HepG2 (cell line): ENCODE data around the gene PARK7. TPM values are rescaled to one million over a fixed set of nuclear protein-coding genes. Genes with fewer than 3 reads are reported as not detected.

Source experiments
- ATAC-seq: fragments of 200-7000 bp; cut with Tn5 transposase; 3 replicates; pipeline ENCODE4 v1.9.1; 2020; ENCODE audit warnings: mild to moderate bottlenecking, moderate library complexity
- BruUV-seq: library from RNA; stranded (reverse); fragments of 400-500 nt; replicated peaks from 2 replicates; lab custom pipeline; 2021; lab: Mats Ljungman, UMichigan
- CTCF ChIA-PET: fragments of 300-600 bp; formaldehyde crosslinking; extraction: SDS; loops from one replicate; lab custom pipeline; 2021; ENCODE audit warnings: low total read pairs, inconsistent platforms, low intra/inter-chr PET ratio; lab: Yijun Ruan, JAX
- POLR2A ChIA-PET: fragments of 350-600 bp; sonication (Branson Sonifier 250); formaldehyde crosslinking; loops from one replicate; lab custom pipeline; 2020; ENCODE audit warnings: antibody characterized with exemption, inconsistent platforms; lab: Yijun Ruan, JAX
- DNase-seq: peaks from one replicate; pipeline ENCODE4 v3.0.0-alpha.2; 2015; ENCODE audit warnings: low spot score
- FAIRE-seq: peaks from 3 replicates; lab custom pipeline; 2011; peaks lifted over from hg19 to GRCh38; lab: Jason Lieb, UNC
- H2AFZ ChIP-seq: one replicate; pipeline ENCODE4 v1.6.1; 2011; ENCODE audit warnings: low read length, inconsistent platforms
- H3K27ac ChIP-seq: fragments of 300-600 bp; 3 replicates; pipeline ENCODE4 v1.8.0; 2011; ENCODE audit warnings: mixed run types, mild to moderate bottlenecking, mixed read lengths, low read length, inconsistent platforms; ENCODE audit not compliant: insufficient read depth; ENCODE audit errors: extremely low read length
- H3K27me3 ChIP-seq, 2 experiments: fragments of 200-600 bp in 1 of 2; 2 replicates in 1 of 2; 3 replicates in 1 of 2; pipeline versions ENCODE4 v1.6.0 to v1.8.0; 2011; ENCODE audit warnings: low read length in 2 of 2, mild to moderate bottlenecking in 2 of 2, moderate library complexity in 2 of 2, inconsistent platforms in 1 of 2; ENCODE audit not compliant: insufficient read depth in 2 of 2, control insufficient read depth in 1 of 2
- H3K36me3 ChIP-seq, 2 experiments: fragments of 200-600 bp in 1 of 2; replicated peaks in 1 of 2; 2 replicates in 1 of 2; 3 replicates in 1 of 2; pipeline versions ENCODE4 v1.5.1 to v1.8.0; 2011; ENCODE audit warnings: low read length in 2 of 2, inconsistent platforms in 1 of 2; ENCODE audit not compliant: insufficient read depth in 2 of 2, control insufficient read depth in 1 of 2
- H3K4me1 ChIP-seq: 2 replicates; pipeline ENCODE4 v1.5.1; 2012; ENCODE audit warnings: low read length, inconsistent platforms; ENCODE audit not compliant: insufficient read depth
- H3K4me2 ChIP-seq: 2 replicates; pipeline ENCODE4 v1.6.0; 2011; ENCODE audit warnings: low read depth, low read length, inconsistent platforms
- H3K4me3 ChIP-seq, 3 experiments: fragments of 200-600 bp in 1 of 3; sonication (generic), shearing (Covaris generic) in 1 of 3; replicated peaks in 1 of 3; 2 replicates each; pipeline ENCODE4 v1.5.1; 2011 to 2016; ENCODE audit warnings: low read length in 3 of 3, inconsistent platforms in 2 of 3, low read depth in 2 of 3, mild to moderate bottlenecking in 2 of 3, control low read depth in 1 of 3, mixed read lengths in 1 of 3; ENCODE audit not compliant: insufficient read depth in 1 of 3
- H3K79me2 ChIP-seq: one replicate; pipeline ENCODE4 v1.6.1; 2011; ENCODE audit warnings: low read length, inconsistent platforms; ENCODE audit not compliant: insufficient read depth
- H3K9ac ChIP-seq: 2 replicates; pipeline ENCODE4 v1.6.0; 2011; ENCODE audit warnings: mild to moderate bottlenecking, low read depth, low read length, inconsistent platforms; ENCODE audit not compliant: insufficient read depth
- H3K9me3 ChIP-seq: 2 replicates; pipeline ENCODE4 v1.5.1; 2012; ENCODE audit warnings: mild to moderate bottlenecking, low read length
- H4K20me1 ChIP-seq: 2 replicates; pipeline ENCODE4 v1.6.0; 2011; ENCODE audit warnings: inconsistent platforms, mild to moderate bottlenecking, low read length, moderate library complexity; ENCODE audit not compliant: insufficient read depth
- AKAP8 ChIP-seq: sonication (generic); formaldehyde crosslinking; IDR thresholded peaks from 2 replicates; pipeline ENCODE4 v1.5.1; 2020; ENCODE audit warnings: mild to moderate bottlenecking, missing genetic modification reagents
- GATAD1 ChIP-seq: IDR thresholded peaks from 2 replicates; pipeline ENCODE4 v1.6.1; 2016; ENCODE audit warnings: missing genetic modification reagents, missing compliant biosample characterization
- MED1 ChIP-seq: sonication (generic); formaldehyde crosslinking; IDR thresholded peaks from 2 replicates; pipeline ENCODE4 v1.4.0; 2020; ENCODE audit warnings: missing genetic modification reagents
- NCOA5 ChIP-seq: sonication (generic); formaldehyde crosslinking; IDR thresholded peaks from 2 replicates; pipeline ENCODE4 v1.4.0; 2020; ENCODE audit warnings: missing genetic modification reagents
- PAF1 ChIP-seq: IDR thresholded peaks from 2 replicates; pipeline ENCODE4 v1.6.1; 2016; ENCODE audit warnings: missing genetic modification reagents, missing compliant biosample characterization
- POGZ ChIP-seq: sonication (generic); formaldehyde crosslinking; IDR thresholded peaks from 2 replicates; pipeline ENCODE4 v1.4.0; 2020; ENCODE audit warnings: mild to moderate bottlenecking, missing genetic modification reagents
- POLR2AphosphoS2 ChIP-seq: IDR thresholded peaks from 2 replicates; pipeline ENCODE4 v1.6.1; 2011; ENCODE audit warnings: low read depth, low read length, improper control_type of control experiment
- POLR2AphosphoS5 ChIP-seq: IDR thresholded peaks from 2 replicates; pipeline ENCODE4 v1.6.1; 2012; ENCODE audit warnings: low read depth, low read length
- RBM22 ChIP-seq: fragments of 200-400 bp; formaldehyde crosslinking; optimal IDR thresholded peaks from 2 replicates; pipeline ENCODE3; 2017; ENCODE audit warnings: mild to moderate bottlenecking, low read length, moderate library complexity
- RCOR2 ChIP-seq: IDR thresholded peaks from 2 replicates; pipeline ENCODE4 v1.6.1; 2016; ENCODE audit warnings: missing biosample characterization, missing genetic modification reagents
- SNRNP70 ChIP-seq: fragments of 200-400 bp; formaldehyde crosslinking; IDR thresholded peaks from 2 replicates; pipeline ENCODE4 v1.6.1; 2017; ENCODE audit warnings: mild to moderate bottlenecking, low read depth, low read length, moderate library complexity
- ZBTB8A ChIP-seq: sonication (generic); formaldehyde crosslinking; IDR thresholded peaks from 2 replicates; pipeline ENCODE4 v1.4.0; 2020; ENCODE audit warnings: mild to moderate bottlenecking, low read depth, missing genetic modification reagents, borderline replicate concordance
- ZNF121 ChIP-seq: sonication (generic); formaldehyde crosslinking; IDR thresholded peaks from 2 replicates; pipeline ENCODE4 v1.5.0; 2020; ENCODE audit warnings: mild to moderate bottlenecking, missing genetic modification reagents
- ZNF235 ChIP-seq: sonication (generic); formaldehyde crosslinking; IDR thresholded peaks from 2 replicates; pipeline ENCODE4 v1.8.1; 2023; ENCODE audit warnings: mild to moderate bottlenecking, missing genetic modification reagents, borderline replicate concordance
- ZNF549 ChIP-seq: sonication (generic); formaldehyde crosslinking; IDR thresholded peaks from 2 replicates; pipeline ENCODE4 v1.5.0; 2020; ENCODE audit warnings: missing genetic modification reagents
- ZNF572 ChIP-seq: sonication (generic); formaldehyde crosslinking; IDR thresholded peaks from 2 replicates; pipeline ENCODE4 v1.5.1; 2020; ENCODE audit warnings: mild to moderate bottlenecking, missing genetic modification reagents
- WGBS: methylation state at CpG from one replicate; pipeline ENCODE4 v1.1.6; 2017; ENCODE audit warnings: low lambda C conversion rate; 5-methylcytosine and 5-hydroxymethylcytosine counted together
- in situ Hi-C: cut with HindIII; loops from 2 replicates; pipeline ENCODE4 v1.10.0; 2017; ENCODE audit warnings: low pct_unique_long_range_greater_than_20kb; ENCODE audit not compliant: extremely low pct_ligation_motif_present
- intact Hi-C: fragments of 100-400 bp; cut with micrococcal nuclease; formaldehyde crosslinking; loops from one replicate; pipeline ENCODE4 v1.10.0; 2022; ENCODE audit not compliant: unreplicated experiment
- polyA plus RNA-seq, 8 experiments: library from polyadenylated mRNA; depleted of rRNA in 3 of 8; stranded (reverse) in 7 of 8; unstranded in 1 of 8; fragments of >200 nt; fragmentation: Illumina TruSeq in 4 of 8; extraction: Trizol in 4 of 8; gene quantifications; 2 replicates each; pipeline versions ENCODE4 v1.2.1 to v1.2.3, GENCODE V29; 2011 to 2016; ENCODE audit warnings: low read depth in 4 of 8, missing spikeins in 1 of 8, mixed read lengths in 1 of 8; ENCODE audit not compliant: insufficient read depth in 1 of 8
- total RNA-seq, 5 experiments: library from RNA; depleted of rRNA; stranded (reverse); fragments of >200 nt; fragmentation: Illumina TruSeq; extraction: Trizol; gene quantifications; 2 replicates each; pipeline ENCODE4 v1.2.3, GENCODE V29; 2016; ENCODE audit warnings: low read depth in 1 of 5
- TF ChIP-seq, protein P1 (sequence below): sonication (generic); formaldehyde crosslinking; IDR thresholded peaks from 2 replicates; pipeline ENCODE4 v1.5.1; 2020; ENCODE audit warnings: missing genetic modification reagents, mild to moderate bottlenecking, borderline replicate concordance
- TF ChIP-seq, protein P2 (sequence below): sonication (generic); formaldehyde crosslinking; IDR thresholded peaks from 2 replicates; pipeline ENCODE4 v1.4.0; 2020; ENCODE audit warnings: mild to moderate bottlenecking, missing genetic modification reagents
- TF ChIP-seq, protein P3 (sequence below): sonication (generic); formaldehyde crosslinking; IDR thresholded peaks from 2 replicates; pipeline ENCODE4 v1.5.0; 2020; ENCODE audit warnings: mild to moderate bottlenecking, missing genetic modification reagents, borderline replicate concordance

PARK7 gene
- total and polyA plus RNA-seq, 2 of the 13 experiments (the other 11 are each of a cell fraction or from before 2014, with no cell fraction given): 212 to 296 TPM

DNA sequence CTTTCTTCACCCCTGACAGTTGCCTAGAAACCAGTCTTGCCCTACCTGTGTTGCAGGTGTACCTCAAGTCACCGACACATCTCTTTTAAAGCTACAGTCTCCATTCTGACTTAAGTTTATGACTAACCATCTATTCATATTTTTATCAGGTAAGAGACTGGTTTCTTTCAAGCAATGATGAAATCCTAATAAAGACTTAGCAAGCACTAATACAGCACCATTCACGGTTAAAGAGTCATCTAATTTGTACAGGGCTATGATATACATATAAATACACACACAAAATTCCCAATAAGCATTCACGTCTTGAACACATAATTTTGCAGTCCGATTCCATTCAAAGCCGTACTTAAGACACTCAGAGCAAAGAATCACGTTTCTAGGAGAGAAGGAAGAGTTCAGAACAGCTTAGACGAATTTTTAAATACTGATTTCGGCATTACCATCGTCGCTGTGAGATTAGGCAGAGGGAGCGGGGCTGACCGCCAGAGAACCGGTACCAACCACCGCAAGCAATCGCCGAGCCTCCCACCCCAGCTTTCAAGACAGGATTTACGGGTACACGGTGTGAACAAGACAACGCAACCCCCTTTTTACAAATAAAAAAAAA lies 63.7 kb downstream of the PARK7 start (continued):
- TF ChIP-seq, protein P1, sequence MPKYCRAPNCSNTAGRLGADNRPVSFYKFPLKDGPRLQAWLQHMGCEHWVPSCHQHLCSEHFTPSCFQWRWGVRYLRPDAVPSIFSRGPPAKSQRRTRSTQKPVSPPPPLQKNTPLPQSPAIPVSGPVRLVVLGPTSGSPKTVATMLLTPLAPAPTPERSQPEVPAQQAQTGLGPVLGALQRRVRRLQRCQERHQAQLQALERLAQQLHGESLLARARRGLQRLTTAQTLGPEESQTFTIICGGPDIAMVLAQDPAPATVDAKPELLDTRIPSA (CRISPR knock-in tag): no peak
- TF ChIP-seq PAF1 (CRISPR knock-in tag): peak; percentile 93
- TF ChIP-seq POLR2AphosphoS5: peak; percentile 62
- TF ChIP-seq NCOA5 (CRISPR knock-in tag): no peak
- TF ChIP-seq MED1 (CRISPR knock-in tag): 0 out of 2 replicates have a peak, but pooled peaks have one; percentile 11
- peak; percentile 82; the same call in 1 of the 2 replicates for TF ChIP-seq AKAP8 (CRISPR knock-in tag)
- TF ChIP-seq ZBTB8A (CRISPR knock-in tag): no peak
- TF ChIP-seq RBM22: peak; percentile 70

DNA sequence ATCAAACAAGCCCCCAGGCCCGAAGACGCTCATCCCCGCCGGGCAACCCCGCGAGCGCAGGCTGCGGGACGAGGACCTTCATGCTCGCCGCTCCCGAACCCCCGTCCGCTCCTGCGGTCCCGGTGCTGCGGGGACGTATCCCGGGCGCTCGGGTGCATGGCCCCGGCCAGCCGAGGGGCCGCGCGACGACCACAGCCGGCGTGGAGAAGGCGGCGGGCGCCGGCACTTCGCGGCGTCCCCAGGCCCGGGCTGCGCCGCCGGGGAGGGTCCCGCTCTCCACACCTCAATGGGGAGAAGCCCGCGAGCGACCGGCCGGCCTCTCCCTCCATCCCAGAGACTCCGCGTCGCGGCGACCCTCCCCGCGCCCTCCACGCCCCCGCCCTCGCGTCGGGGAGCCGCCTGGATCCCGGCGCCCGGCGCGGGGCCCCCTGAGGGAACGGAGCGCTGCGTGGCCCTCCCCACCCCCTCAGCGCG lies 64.2 kb downstream of the PARK7 start:
- Histone ChIP-seq H3K27ac (peak overlapping the region; percentile 71), H3K9ac (peak overlapping the region; percentile 100), H3K4me3 (peak overlapping the region; percentile 88 to 100 (median 94)), H2AFZ (no peak overlapping the region), H3K9me3 (no peaks in the 10 kb centered on the region), H3K4me1 (peaks cover 34% of the 10 kb centered on the region), H3K36me3 (peaks cover 2 to 36% of the 10 kb centered on the region in 2 experiments; a peak in 4 of 5 replicates), H4K20me1 (peaks cover 54% of the 10 kb centered on the region), H3K27me3 (peaks cover 0 to 5% of the 10 kb centered on the region in 2 experiments; a peak in 1 of 5 replicates), H3K4me2 (peak overlapping the region; percentile 74; the same call in 1 of the 2 replicates), H3K79me2 (peaks cover 73% of the 10 kb centered on the region)
- no peak for FAIRE-seq
- in situ Hi-C loops: loop anchor here (10.0 to 25.0 kb wide), 2 partner anchors 112 to 209 kb away; no protein-coding TSS in a partner anchor
- BruUV-seq: no TSS peak
- CTCF ChIA-PET: no interaction called here
- intact Hi-C loops: loop anchor here (2.0 to 10.0 kb wide), 5 partner anchors 52 to 289 kb away; no protein-coding TSS in a partner anchor
- no peak for ATAC-seq
- DNase-seq: no peak
- POLR2A ChIA-PET: interaction anchor here (0.6 to 3.7 kb wide), 23 partner anchors 9 to 290 kb away, joined by 3 to 99 read pairs (median 21); no protein-coding TSS in a partner anchor
- 0% methylated on average over 4 of the region's 69 CpGs for WGBS
- TF ChIP-seq ZNF572 (no peak), GATAD1 (no peak), POLR2AphosphoS2 (no peak), ZNF121 (CRISPR knock-in tag) (0 out of 2 replicates have a peak, but pooled peaks have one; percentile 3), SNRNP70 (0 out of 2 replicates have a peak, but pooled peaks have one; percentile 6), POGZ (CRISPR knock-in tag) (no peak), ZNF549 (CRISPR knock-in tag) (no peak), ZNF235 (CRISPR knock-in tag) (0 out of 2 replicates have a peak, but pooled peaks have one; percentile 16), RCOR2 (no peak)
- TF ChIP-seq, protein P2, sequence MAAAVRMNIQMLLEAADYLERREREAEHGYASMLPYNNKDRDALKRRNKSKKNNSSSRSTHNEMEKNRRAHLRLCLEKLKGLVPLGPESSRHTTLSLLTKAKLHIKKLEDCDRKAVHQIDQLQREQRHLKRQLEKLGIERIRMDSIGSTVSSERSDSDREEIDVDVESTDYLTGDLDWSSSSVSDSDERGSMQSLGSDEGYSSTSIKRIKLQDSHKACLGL (CRISPR knock-in tag): 0 out of 2 replicates have a peak, but pooled peaks have one; percentile 4
- TF ChIP-seq, protein P3, sequence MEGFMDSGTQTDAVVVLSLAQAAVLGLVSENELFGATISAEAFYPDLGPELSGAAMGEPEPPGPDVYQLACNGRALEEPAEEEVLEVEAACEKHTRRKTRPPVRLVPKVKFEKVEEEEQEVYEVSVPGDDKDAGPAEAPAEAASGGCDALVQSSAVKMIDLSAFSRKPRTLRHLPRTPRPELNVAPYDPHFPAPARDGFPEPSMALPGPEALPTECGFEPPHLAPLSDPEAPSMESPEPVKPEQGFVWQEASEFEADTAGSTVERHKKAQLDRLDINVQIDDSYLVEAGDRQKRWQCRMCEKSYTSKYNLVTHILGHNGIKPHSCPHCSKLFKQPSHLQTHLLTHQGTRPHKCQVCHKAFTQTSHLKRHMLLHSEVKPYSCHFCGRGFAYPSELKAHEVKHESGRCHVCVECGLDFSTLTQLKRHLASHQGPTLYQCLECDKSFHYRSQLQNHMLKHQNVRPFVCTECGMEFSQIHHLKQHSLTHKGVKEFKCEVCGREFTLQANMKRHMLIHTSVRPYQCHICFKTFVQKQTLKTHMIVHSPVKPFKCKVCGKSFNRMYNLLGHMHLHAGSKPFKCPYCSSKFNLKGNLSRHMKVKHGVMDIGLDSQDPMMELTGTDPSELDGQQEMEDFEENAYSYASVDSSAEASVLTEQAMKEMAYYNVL (CRISPR knock-in tag): no peak
